Epidermal melanocyte (primary cell): Measurements from ENCODE around the gene TNFRSF25.

ENCODE experiments used
- DNase-seq: peaks from one replicate; pipeline ENCODE4 v3.0.0; 2011; ENCODE audit warnings: low spot score; ENCODE audit not compliant: insufficient read length

TNFRSF25 gene

GRCh38 chr1:6488602-6489382 lies 22.8 kb upstream of the TNFRSF25 start:
- no peak for DNase-seq

- DNase-seq, result no peak
Observed at GRCh38 chr1:6487804-6488484, 22.0 kb upstream of the TNFRSF25 start.

GRCh38 chr1:6486433-6487011 lies 20.5 kb upstream of the TNFRSF25 start:
- peak; percentile 94 for DNase-seq

GRCh38 chr1:6485168-6486101 lies 19.5 kb upstream of the TNFRSF25 start:
- DNase-seq, result no peak

DNA sequence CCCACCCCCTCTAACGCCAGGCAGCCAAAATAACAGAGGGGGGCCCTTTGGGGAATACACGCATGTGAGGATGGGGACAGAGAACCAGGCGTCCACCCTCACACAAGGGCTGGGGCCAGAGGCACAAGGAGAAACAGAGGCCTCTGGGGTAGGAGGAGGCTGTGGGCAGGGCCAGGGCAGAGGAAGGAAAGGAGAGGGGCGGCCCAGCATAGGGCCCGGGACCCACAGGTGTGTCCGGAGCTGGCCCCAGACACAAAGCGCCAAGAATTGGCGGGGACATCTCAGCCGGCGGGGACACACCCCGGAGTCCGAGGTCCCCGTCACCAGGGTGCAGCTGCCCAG lies 18.8 kb upstream of the TNFRSF25 start:
- no peak for DNase-seq

- DNase-seq, result no peak
Observed at GRCh38 chr1:6483761-6484117, 17.8 kb upstream of the TNFRSF25 start.

DNA sequence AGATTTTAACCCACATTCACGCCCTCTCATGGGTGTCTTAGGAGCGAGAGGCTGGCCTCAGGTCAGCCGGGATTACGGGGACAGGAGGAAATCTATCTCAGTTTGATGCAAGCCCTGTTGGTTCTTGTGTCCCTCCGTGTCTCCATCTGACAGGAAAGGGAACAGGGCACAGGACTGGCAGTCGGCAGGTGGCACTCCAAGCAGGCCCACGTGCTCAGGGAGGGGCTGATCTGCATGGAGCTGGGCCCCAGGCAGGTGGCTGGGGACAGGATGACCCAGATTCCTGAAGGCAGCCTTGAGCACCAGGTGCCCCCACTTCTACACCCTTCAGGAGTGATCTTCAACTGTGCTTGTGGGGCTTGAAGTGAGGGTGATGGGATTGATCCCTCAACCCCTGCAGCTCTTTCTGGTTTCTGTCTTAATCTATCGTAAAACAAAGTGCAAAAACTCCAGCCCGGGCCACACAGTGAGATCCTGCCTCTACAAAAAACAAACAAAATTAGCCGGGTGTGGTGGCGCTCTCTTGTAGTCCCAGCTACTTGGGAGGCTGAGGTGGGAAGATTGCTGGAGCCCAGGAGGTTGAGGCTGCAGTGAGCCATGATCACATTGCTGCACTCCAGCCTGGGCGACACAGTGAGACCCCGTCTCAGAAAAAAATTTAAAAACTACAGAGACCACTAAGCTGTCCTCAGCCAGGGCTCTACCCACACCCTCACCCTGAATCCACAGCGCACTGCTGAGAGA lies 17.2 kb upstream of the TNFRSF25 start:
- no peak for DNase-seq

DNA sequence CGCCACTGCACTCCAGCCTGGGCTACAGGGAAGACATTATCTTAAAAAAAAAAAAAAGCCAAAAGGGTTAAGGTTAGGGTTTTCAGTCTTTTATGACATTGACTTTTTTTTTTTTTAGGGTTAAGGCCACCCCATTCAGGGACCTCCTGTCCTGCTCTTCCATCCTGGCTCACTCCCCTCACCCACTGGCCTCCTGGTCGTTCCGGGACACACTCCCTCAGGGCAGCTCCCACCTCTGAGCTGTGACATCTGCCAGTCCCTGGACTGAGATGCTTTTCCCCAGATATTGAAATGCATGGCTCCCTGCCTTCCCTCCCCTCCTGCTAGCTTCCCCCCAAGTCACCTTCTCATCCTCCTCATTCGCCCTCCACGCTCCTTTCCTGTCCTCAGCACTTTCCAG lies 15.8 kb upstream of the TNFRSF25 start:
- no peak for DNase-seq

- no peak for DNase-seq
Observed at GRCh38 chr1:6477039-6477820, 11.3 kb upstream of the TNFRSF25 start.

DNA sequence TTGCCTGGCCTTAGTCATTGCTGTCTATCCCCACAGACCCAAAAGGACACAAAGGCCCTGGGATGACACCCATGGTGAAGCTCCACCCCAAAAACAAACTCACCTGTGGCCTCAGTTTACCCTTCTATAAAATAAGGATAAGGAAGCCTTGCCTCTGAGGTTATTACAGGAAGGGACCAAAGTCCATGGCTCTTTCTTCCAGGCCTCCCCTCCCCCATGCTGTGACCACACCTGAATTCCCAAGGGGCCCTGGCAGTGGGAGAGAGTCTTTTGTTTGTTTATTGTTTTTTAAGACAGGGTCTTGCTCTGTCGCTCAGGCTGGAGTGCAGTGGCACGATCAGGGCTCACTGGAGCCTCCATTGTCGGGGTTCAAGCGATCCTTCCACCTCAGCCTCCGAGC lies 10.5 kb upstream of the TNFRSF25 start:
- DNase-seq, result no peak

- DNase-seq, result peak; percentile 87
Observed at GRCh38 chr1:6475381-6476133, 9.6 kb upstream of the TNFRSF25 start.

- DNase-seq, result no peak
Observed at GRCh38 chr1:6474815-6475282, 8.9 kb upstream of the TNFRSF25 start.

DNA sequence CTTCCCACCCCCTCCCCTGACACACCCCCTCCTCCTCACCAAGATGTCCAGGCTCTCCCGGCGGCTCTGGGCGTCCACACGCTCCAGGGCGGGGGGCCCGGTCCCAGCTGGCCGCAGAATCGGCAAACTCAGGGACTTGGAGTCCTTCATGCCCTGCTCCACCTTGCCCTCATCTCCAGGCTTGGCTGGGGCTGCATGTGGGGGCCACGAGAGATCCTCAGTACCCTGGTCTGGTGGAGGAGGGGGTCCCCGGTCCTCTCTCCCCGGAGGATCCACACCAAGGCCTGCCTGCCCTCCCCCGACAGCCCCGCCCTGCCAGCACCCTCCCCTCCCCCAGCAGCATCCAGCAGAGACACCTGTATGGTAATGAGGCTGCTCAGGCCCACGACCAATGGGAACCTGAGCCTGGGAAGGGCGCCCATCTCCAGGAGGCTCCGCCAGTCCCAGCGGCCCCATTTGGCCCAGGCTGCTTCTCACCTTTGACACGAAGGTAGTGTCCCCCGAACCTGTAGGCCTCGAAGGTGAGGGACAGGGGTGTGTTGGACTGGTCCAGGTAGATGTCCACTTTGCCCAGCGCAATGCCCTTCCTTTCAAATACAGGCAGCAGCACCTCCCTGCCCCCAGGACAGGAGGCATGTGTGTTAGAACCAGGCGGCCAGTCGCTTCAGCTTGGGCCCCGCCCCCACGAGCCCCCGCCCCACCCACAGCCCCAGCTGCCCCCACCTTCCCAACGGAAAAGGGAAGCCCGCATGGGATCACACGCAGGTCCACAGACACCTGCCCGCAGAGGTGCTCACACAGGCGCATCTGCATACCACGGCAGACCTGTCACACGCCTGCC lies 8.2 kb upstream of the TNFRSF25 start:
- no peak for DNase-seq

DNA sequence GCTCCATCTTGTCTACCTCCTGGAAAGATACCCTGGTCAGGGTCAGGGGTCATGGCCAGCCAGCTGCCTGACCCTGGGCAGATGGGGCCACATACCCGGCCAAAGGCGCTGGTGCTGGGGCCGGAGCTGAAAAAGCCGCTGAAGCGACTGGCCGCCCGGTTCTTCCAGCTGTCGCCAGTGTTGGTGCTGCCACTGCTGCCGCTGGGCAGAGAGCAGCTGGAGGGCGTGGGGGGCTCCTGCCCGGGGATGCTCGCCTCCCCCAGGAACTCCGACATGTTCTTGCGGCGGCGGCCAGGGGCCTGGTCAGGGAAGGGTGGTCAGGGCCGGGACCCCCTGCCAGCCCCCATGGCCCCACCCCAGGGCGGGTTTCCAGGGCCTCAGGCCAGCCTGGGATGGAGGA lies 7.2 kb upstream of the TNFRSF25 start:
- DNase-seq, result no peak

- DNase-seq, result no peak
Observed at GRCh38 chr1:6472391-6472790, 6.4 kb upstream of the TNFRSF25 start.

DNA sequence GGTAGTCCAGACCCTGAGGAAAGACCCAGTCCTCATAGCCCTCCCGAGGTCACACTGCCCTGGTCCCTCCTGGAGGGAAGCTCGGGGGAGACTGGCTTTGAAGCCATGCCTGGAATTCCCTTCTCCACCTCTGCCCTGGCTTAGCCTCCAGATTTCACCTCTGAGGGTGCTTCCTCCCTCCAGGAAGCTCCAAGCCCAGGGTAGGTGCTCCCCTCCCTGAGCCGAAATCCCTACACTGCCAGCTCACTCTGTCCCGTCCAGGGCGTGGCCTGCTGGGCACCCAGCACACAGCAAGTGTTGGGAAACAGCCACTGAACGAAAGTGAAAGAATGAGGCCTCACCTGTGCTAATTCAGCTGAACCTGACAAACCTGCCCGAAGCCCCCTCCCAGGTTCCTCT lies 6.0 kb upstream of the TNFRSF25 start:
- DNase-seq, result no peak

DNA sequence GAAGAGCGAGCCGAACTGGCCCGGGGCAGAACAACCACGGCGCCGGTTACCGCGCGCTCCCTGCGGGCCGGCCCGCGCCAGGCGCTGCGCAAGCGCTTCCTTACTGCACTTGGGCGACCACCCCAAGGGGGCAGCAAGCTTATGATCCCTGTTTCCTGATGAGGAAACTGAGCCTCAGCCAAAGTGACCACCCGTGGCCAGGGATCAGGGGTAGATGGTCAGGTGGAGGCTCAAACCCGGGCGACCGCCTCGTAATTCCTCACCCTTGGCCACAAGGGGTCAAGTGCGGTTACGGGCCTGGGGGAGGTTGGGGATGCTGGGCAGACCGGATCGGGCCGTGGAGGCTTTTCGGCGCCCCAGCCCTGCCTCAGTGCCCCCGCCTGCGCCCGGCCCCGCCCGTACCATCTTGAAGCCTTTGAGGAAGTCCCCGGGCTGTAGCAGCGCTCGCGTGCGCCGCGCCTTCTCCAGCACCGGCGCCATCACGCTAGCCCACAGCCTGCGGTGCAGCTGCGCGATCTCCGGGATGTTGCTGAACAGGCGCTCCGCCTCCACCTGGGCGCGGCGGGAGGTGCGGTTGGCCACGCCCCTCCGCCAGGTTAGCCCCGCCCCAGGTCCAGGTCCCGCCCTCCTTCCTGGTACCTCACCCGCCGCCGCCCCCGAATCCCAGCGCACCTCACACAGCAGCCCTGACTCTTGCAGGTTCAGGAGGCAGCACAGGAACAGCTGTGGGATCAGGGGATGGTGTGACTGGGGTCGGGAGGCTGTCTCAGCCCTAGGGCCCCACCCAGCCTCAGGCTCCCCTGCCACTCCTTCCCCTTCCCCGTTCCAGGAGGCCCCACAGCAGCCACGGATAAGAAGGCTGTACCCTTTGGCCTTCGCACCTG lies 5.4 kb upstream of the TNFRSF25 start:
- DNase-seq, result no peak
